K562 (cell line): Measurements from ENCODE around the gene GLIPR2. TPM values are rescaled to one million over a fixed set of nuclear protein-coding genes. Genes with fewer than 3 reads are reported as not detected.

Experiments used
- ATAC-seq: fragments of 200-7000 bp; cut with Tn5 transposase; 3 replicates; pipeline ENCODE4 v1.9.1; 2020; ENCODE audit warnings: moderate library complexity
- BruUV-seq: library from RNA; stranded (reverse); fragments of 400-500 nt; replicated peaks from 2 replicates; lab custom pipeline; 2021; lab: Mats Ljungman, UMichigan
- CTCF ChIA-PET: fragments of 300-600 bp; formaldehyde crosslinking; extraction: SDS; loops from one replicate; lab custom pipeline; 2021; ENCODE audit warnings: low intra/inter-chr PET ratio; lab: Yijun Ruan, JAX
- POLR2A ChIA-PET: fragments of 300-600, 350-650 bp; sonication (Branson Sonifier 250); formaldehyde crosslinking; extraction: SDS; loops from one replicate; lab custom pipeline; 2021; ENCODE audit warnings: antibody characterized with exemption, inconsistent platforms; lab: Yijun Ruan, JAX
- DNase-seq, 4 experiments: peaks; one replicate each; pipeline versions ENCODE4 v3.0.0 to v3.0.0-alpha.2; 2011 to 2018; ENCODE audit warnings: low spot score in 3 of 4, mixed read lengths in 3 of 4; ENCODE audit errors: extremely low read depth in 1 of 4
- FAIRE-seq: peaks from 2 replicates; lab custom pipeline; 2011; peaks lifted over from hg19 to GRCh38; lab: Jason Lieb, UNC
- H2AFZ ChIP-seq: 2 replicates; pipeline ENCODE4 v1.6.0; 2011; ENCODE audit warnings: low read depth, low read length, control low read depth, inconsistent platforms
- H3K27ac ChIP-seq: fragments of 200-600 bp; 3 replicates; pipeline ENCODE4 v1.8.0; 2011; ENCODE audit warnings: low read depth, mild to moderate bottlenecking, control low read depth, inconsistent platforms, low read length, moderate library complexity, mixed read lengths; ENCODE audit errors: extremely low read depth
- H3K27me3 ChIP-seq, 2 experiments: fragments of 300-600 bp in 1 of 2; 2 replicates in 1 of 2; 3 replicates in 1 of 2; pipeline versions ENCODE4 v1.6.0 to v1.8.0; 2011; ENCODE audit warnings: inconsistent platforms in 2 of 2, low read length in 2 of 2, mild to moderate bottlenecking in 1 of 2, mixed read lengths in 1 of 2, moderate library complexity in 1 of 2; ENCODE audit not compliant: control insufficient read depth in 2 of 2, insufficient read depth in 2 of 2
- H3K36me3 ChIP-seq: fragments of 300-600 bp; 3 replicates; pipeline ENCODE4 v1.8.0; 2011; ENCODE audit warnings: mild to moderate bottlenecking, low read length, inconsistent platforms; ENCODE audit not compliant: control insufficient read depth, insufficient read depth
- H3K4me1 ChIP-seq, 2 experiments: fragments of 200-600 bp in 1 of 2; replicated peaks in 1 of 2; 2 replicates in 1 of 2; 3 replicates in 1 of 2; pipeline versions ENCODE4 v1.5.1 to v1.8.0; 2011; ENCODE audit warnings: inconsistent platforms in 2 of 2, low read length in 2 of 2, mild to moderate bottlenecking in 1 of 2, mixed read lengths in 1 of 2, moderate library complexity in 1 of 2; ENCODE audit not compliant: control insufficient read depth in 2 of 2, insufficient read depth in 2 of 2
- H3K4me2 ChIP-seq: 2 replicates; pipeline ENCODE4 v1.6.1; 2011; ENCODE audit warnings: low read length, control low read depth, inconsistent platforms, mixed read lengths; ENCODE audit not compliant: insufficient read depth
- H3K4me3 ChIP-seq: fragments of 200-600 bp; sonication (generic), shearing (Covaris generic); 2 replicates; pipeline ENCODE4 v1.5.1; 2016; ENCODE audit warnings: control low read depth, inconsistent platforms
- H3K79me2 ChIP-seq: fragments of 200-600 bp; 3 replicates; pipeline ENCODE4 v1.8.0; 2011; ENCODE audit warnings: low read length, inconsistent platforms; ENCODE audit not compliant: control insufficient read depth, insufficient read depth
- H3K9ac ChIP-seq, 2 experiments: 2 replicates each; pipeline versions ENCODE4 v1.6.0 to v1.6.1; 2011; ENCODE audit warnings: low read depth in 2 of 2, low read length in 2 of 2, control low read depth in 1 of 2, inconsistent platforms in 1 of 2, mild to moderate bottlenecking in 1 of 2, mixed read lengths in 1 of 2; ENCODE audit not compliant: insufficient read depth in 1 of 2
- H3K9me1 ChIP-seq: one replicate; pipeline ENCODE4 v1.6.0; 2011; ENCODE audit warnings: inconsistent platforms, mild to moderate bottlenecking, low read length, moderate library complexity; ENCODE audit not compliant: control insufficient read depth, insufficient read depth
- H3K9me3 ChIP-seq: replicated peaks from 2 replicates; pipeline ENCODE4 v1.5.1; 2011; ENCODE audit warnings: low read depth, low read length, inconsistent platforms; ENCODE audit not compliant: control insufficient read depth, insufficient read depth
- H4K20me1 ChIP-seq: replicated peaks from 2 replicates; pipeline ENCODE4 v1.6.1; 2011; ENCODE audit warnings: low read length, inconsistent platforms, mixed read lengths; ENCODE audit not compliant: control insufficient read depth, insufficient read depth
- ARID1B ChIP-seq: fragments of 450-650 bp; IDR thresholded peaks from 2 replicates; pipeline ENCODE4 v1.6.1; 2016; ENCODE audit warnings: antibody characterized with exemption, mild to moderate bottlenecking, inconsistent platforms
- BHLHE40 ChIP-seq: IDR thresholded peaks from 2 replicates; pipeline ENCODE4 v1.6.1; 2011; ENCODE audit warnings: low read length, improper control_type of control experiment
- CHCHD3 ChIP-seq: fragments of 250-450 bp; sonication (Bioruptor Pico); IDR thresholded peaks from 2 replicates; pipeline ENCODE4 v2.1.2; 2022; ENCODE audit warnings: mild to moderate bottlenecking
- FOSL1 ChIP-seq: fragments of 200-800 bp; sonication (Bioruptor generic); conservative IDR thresholded peaks from 2 replicates; pipeline ENCODE4 v1.6.1; 2016; ENCODE audit warnings: missing genetic modification characterization, missing compliant biosample characterization
- MCM7 ChIP-seq, 2 experiments: fragments of 450-650 bp; IDR thresholded peaks; 2 replicates each; pipeline ENCODE4 v1.6.1; 2016 to 2018
- NFE2L1 ChIP-seq: fragments of 450-650 bp; IDR thresholded peaks from 2 replicates; pipeline ENCODE4 v1.6.1; 2016; ENCODE audit warnings: missing genetic modification characterization, low read depth, mild to moderate bottlenecking, missing compliant biosample characterization, moderate library complexity, borderline replicate concordance
- PHF8 ChIP-seq: fragments of 200-600 bp; sonication (generic); IDR thresholded peaks from 2 replicates; pipeline ENCODE4 v1.6.1; 2012; ENCODE audit warnings: mixed run types, mild to moderate bottlenecking, inconsistent platforms, low read length, moderate library complexity, borderline replicate concordance
- ZNF408 ChIP-seq: fragments of 250-450 bp; sonication (Bioruptor Pico); IDR thresholded peaks from 2 replicates; pipeline ENCODE4 v1.4.0; 2020; ENCODE audit warnings: low read depth, mild to moderate bottlenecking, moderate library complexity
- ZNF584 ChIP-seq: fragments of 200-800 bp; sonication (Bioruptor generic); IDR thresholded peaks from 2 replicates; pipeline ENCODE4 v1.6.1; 2016; ENCODE audit warnings: low read depth, mild to moderate bottlenecking, missing genetic modification characterization, missing compliant biosample characterization
- WGBS: fragments of 100-300 bp; shearing (Covaris generic); methylation state at CpG from one replicate; pipeline ENCODE4 v1.1.6; 2016; ENCODE audit warnings: low coverage, mixed read lengths; ENCODE audit not compliant: insufficient coverage; ENCODE audit errors: missing lambda C conversion rate; 5-methylcytosine and 5-hydroxymethylcytosine counted together
- in situ Hi-C: fragments of 300-500 bp; cut with MboI; formaldehyde crosslinking; loops from 4 replicates; pipeline ENCODE4 v1.15.0; 2018; ENCODE audit warnings: inconsistent platforms, mixed read lengths
- intact Hi-C: fragments of 100-400 bp; cut with micrococcal nuclease; formaldehyde crosslinking; loops from 2 replicates; pipeline ENCODE4 v1.14.2; 2022
- polyA plus RNA-seq, 8 experiments: library from polyadenylated mRNA; depleted of rRNA in 4 of 8; stranded (reverse) in 5 of 8; unstranded in 3 of 8; fragments of >200 nt; fragmentation: Nextera tagmentation in 2 of 8; fragmentation: Illumina TruSeq in 1 of 8; extraction: Ambion mirVana in 2 of 8; extraction: Trizol in 1 of 8; gene quantifications; 2 replicates each; pipeline versions ENCODE4 v1.2.1 to v1.2.3, GENCODE V29; 2011 to 2014; ENCODE audit warnings: inconsistent platforms in 1 of 8, missing spikeins in 1 of 8
- total RNA-seq, 7 experiments: library from RNA; depleted of rRNA in 6 of 7; stranded (reverse); fragments of >200 nt in 6 of 7; fragmentation: Illumina TruSeq in 2 of 7; extraction: Trizol in 2 of 7; gene quantifications; 2 replicates each; pipeline versions ENCODE4 v1.2.1 to v1.2.3, GENCODE V29; 2011 to 2021; ENCODE audit warnings: low replicate concordance in 1 of 7
- TF ChIP-seq, protein P1 (sequence below): sonication (generic); formaldehyde crosslinking; IDR thresholded peaks from 2 replicates; pipeline ENCODE4 v1.8.1; 2023; ENCODE audit warnings: mild to moderate bottlenecking, missing genetic modification reagents
- TF ChIP-seq, protein P2 (sequence below): fragments of 250-450 bp; sonication (Bioruptor Pico); IDR thresholded peaks from 2 replicates; pipeline ENCODE4 v1.9.0; 2021; ENCODE audit warnings: mild to moderate bottlenecking, inconsistent platforms

The GLIPR2 gene
- total and polyA plus RNA-seq, 9 of the 15 experiments (the other 6 are each of a cell fraction or from before 2014, with no cell fraction given) = 1.4 to 8.8 (median 2.9) TPM

DNA sequence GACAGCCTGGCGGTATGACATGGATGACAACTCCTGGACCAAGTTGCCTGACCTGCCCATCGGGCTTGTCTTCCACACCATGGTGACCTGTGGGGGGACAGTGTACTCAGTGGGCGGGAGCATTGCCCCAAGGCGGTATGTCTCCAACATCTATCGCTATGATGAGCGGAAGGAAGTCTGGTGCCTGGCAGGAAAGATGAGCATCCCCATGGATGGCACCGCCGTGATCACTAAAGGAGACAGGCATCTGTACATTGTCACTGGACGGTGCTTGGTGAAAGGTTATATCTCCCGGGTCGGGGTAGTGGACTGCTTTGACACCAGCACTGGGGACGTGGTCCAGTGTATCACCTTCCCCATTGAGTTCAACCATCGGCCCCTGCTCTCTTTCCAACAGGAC, 34.0 kb downstream of the GLIPR2 start:
- Histone ChIP-seq H3K9me3 (no peaks in the 10 kb centered on the region), H4K20me1 (no peaks in the 10 kb centered on the region), H3K36me3 (no peaks in the 10 kb centered on the region), H3K27me3 (peaks cover 0 to 15% of the 10 kb centered on the region in 2 experiments; a peak in 2 of 5 replicates), H2AFZ (no peak overlapping the region), H3K9ac (no peak overlapping the region), H3K4me3 (no peak overlapping the region), H3K9me1 (no peaks in the 10 kb centered on the region), H3K27ac (no peak overlapping the region), H3K79me2 (no peaks in the 10 kb centered on the region), H3K4me1 (peaks cover 5 to 16% of the 10 kb centered on the region in 2 experiments; a peak in 4 of 5 replicates), H3K4me2 (no peak overlapping the region)
- TF ChIP-seq ZNF584 (CRISPR knock-in tag) = no peak
- in situ Hi-C loops = no loop called here
- POLR2A ChIA-PET = interaction anchor here (1.3 kb wide), 1 partner anchor 16 kb away, joined by 4 read pairs; no protein-coding TSS in a partner anchor
- no TSS peak for BruUV-seq
- WGBS = 20% methylated on average over 13 of the region's 13 CpGs
- no peak for FAIRE-seq
- ATAC-seq = no peak
- no peak for DNase-seq
- CTCF ChIA-PET = no interaction called here
- intact Hi-C loops = no loop called here

DNA sequence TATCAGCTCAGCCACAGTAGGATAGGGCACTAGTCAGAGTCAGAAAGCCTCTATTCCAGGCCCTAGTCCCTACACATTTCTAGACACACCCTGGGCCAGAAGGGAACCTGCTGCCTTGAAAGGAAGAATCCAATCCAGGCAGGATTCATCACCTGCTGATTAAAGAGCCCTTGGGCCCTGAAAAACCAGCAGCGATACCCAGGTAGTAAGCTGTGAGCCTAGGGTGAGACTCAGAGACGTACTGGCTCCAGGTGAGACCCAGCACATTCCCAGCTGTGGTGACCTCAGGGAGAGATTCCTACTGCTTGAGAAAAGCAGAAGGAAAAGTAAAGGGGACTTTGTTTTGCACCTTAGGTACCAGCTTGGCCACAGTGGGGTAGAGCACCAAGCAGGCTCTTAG, 37.3 kb downstream of the GLIPR2 start:
- ChIA-PET CTCF (no interaction called here), POLR2A (interaction anchor here (0.6 to 3.2 kb wide), 2 partner anchors 9 to 17 kb away, joined by 4 to 13 read pairs; partner anchors contain the start of gene CLTA)
- H3K4me3 ChIP-seq = no peak overlapping the region
- 49% methylated on average over 2 of the region's 2 CpGs for WGBS
- no peaks in the 10 kb centered on the region for H4K20me1 ChIP-seq
- no peak overlapping the region for H3K9ac ChIP-seq
- FAIRE-seq = no peak
- H3K4me2 ChIP-seq = no peak overlapping the region
- H3K9me3 ChIP-seq = no peaks in the 10 kb centered on the region
- in situ Hi-C loops (no loop called here), intact Hi-C loops (no loop called here)
- no peak for ATAC-seq
- no peaks in the 10 kb centered on the region for H3K36me3 ChIP-seq
- BruUV-seq = no TSS peak
- no peak for DNase-seq
- no peak overlapping the region for H2AFZ ChIP-seq
- H3K27me3 ChIP-seq = peaks cover 0 to 15% of the 10 kb centered on the region in 2 experiments; a peak in 2 of 5 replicates
- H3K4me1 ChIP-seq = peaks cover 3% of the 10 kb centered on the region in 2 experiments; a peak in 3 of 5 replicates
- no peak overlapping the region for H3K27ac ChIP-seq
- H3K79me2 ChIP-seq = no peaks in the 10 kb centered on the region
- H3K9me1 ChIP-seq = no peaks in the 10 kb centered on the region
- TF ChIP-seq, protein P1, sequence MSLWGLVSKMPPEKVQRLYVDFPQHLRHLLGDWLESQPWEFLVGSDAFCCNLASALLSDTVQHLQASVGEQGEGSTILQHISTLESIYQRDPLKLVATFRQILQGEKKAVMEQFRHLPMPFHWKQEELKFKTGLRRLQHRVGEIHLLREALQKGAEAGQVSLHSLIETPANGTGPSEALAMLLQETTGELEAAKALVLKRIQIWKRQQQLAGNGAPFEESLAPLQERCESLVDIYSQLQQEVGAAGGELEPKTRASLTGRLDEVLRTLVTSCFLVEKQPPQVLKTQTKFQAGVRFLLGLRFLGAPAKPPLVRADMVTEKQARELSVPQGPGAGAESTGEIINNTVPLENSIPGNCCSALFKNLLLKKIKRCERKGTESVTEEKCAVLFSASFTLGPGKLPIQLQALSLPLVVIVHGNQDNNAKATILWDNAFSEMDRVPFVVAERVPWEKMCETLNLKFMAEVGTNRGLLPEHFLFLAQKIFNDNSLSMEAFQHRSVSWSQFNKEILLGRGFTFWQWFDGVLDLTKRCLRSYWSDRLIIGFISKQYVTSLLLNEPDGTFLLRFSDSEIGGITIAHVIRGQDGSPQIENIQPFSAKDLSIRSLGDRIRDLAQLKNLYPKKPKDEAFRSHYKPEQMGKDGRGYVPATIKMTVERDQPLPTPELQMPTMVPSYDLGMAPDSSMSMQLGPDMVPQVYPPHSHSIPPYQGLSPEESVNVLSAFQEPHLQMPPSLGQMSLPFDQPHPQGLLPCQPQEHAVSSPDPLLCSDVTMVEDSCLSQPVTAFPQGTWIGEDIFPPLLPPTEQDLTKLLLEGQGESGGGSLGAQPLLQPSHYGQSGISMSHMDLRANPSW (CRISPR knock-in tag) = no peak
- TF ChIP-seq NFE2L1 (tag) (no peak), BHLHE40 (no peak), ZNF408 (no peak), FOSL1 (tag) (no peak), MCM7 (IDR thresholded peaks at IDR 0.05) (no peak), PHF8 (no peak), ARID1B (no peak), CHCHD3 (no peak)
- TF ChIP-seq, protein P2, sequence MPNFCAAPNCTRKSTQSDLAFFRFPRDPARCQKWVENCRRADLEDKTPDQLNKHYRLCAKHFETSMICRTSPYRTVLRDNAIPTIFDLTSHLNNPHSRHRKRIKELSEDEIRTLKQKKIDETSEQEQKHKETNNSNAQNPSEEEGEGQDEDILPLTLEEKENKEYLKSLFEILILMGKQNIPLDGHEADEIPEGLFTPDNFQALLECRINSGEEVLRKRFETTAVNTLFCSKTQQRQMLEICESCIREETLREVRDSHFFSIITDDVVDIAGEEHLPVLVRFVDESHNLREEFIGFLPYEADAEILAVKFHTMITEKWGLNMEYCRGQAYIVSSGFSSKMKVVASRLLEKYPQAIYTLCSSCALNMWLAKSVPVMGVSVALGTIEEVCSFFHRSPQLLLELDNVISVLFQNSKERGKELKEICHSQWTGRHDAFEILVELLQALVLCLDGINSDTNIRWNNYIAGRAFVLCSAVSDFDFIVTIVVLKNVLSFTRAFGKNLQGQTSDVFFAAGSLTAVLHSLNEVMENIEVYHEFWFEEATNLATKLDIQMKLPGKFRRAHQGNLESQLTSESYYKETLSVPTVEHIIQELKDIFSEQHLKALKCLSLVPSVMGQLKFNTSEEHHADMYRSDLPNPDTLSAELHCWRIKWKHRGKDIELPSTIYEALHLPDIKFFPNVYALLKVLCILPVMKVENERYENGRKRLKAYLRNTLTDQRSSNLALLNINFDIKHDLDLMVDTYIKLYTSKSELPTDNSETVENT (CRISPR knock-in tag) = no peak
